ENCODE data around the gene THSD4.

DNA sequence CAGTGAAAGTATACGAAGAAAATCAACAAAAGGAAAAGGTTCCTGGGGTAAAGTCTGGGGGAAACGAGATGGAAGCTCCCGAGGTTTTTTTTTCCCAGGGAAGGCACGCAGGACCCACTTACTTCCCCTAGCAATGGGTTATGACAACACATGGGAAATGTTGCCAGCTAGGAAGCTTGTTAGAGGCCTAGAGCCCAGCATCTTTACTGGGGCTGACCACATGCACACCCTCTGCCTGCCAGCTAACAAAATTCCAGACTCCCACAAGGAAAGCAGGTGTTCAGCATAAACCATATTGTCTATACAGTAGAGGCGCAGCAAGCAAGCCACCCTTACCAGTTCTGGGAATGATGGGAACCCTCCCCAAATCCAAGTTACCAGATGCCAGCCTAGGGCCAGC, 436.3 kb downstream of the THSD4 start:
- no peak for TF ChIP-seq POLR2A (conservative IDR thresholded peaks at IDR 0.05)
- TF ChIP-seq, protein P1, sequence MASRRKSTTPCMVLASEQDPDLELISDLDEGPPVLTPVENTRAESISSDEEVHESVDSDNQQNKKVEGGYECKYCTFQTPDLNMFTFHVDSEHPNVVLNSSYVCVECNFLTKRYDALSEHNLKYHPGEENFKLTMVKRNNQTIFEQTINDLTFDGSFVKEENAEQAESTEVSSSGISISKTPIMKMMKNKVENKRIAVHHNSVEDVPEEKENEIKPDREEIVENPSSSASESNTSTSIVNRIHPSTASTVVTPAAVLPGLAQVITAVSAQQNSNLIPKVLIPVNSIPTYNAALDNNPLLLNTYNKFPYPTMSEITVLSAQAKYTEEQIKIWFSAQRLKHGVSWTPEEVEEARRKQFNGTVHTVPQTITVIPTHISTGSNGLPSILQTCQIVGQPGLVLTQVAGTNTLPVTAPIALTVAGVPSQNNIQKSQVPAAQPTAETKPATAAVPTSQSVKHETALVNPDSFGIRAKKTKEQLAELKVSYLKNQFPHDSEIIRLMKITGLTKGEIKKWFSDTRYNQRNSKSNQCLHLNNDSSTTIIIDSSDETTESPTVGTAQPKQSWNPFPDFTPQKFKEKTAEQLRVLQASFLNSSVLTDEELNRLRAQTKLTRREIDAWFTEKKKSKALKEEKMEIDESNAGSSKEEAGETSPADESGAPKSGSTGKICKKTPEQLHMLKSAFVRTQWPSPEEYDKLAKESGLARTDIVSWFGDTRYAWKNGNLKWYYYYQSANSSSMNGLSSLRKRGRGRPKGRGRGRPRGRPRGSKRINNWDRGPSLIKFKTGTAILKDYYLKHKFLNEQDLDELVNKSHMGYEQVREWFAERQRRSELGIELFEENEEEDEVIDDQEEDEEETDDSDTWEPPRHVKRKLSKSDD (conservative IDR thresholded peaks at IDR 0.05; ENCODE audit: low read length) = no peak
- no peak for TF ChIP-seq MEF2A (IDR thresholded peaks at IDR 0.05; ENCODE audit: control insufficient read depth, low read depth, low read length)
- TF ChIP-seq C11orf30 (IDR thresholded peaks at IDR 0.05; ENCODE audit: low read depth) = no peak
- no peak for TF ChIP-seq ETV6 (IDR thresholded peaks at IDR 0.05; ENCODE audit: borderline replicate concordance in 1 of 2, low read depth in 2 of 2, low read length in 1 of 2)
- no peak for TF ChIP-seq ETV6 (CRISPR knock-in tag; IDR thresholded peaks at IDR 0.05; ENCODE audit: borderline replicate concordance)
- TF ChIP-seq, protein P2, sequence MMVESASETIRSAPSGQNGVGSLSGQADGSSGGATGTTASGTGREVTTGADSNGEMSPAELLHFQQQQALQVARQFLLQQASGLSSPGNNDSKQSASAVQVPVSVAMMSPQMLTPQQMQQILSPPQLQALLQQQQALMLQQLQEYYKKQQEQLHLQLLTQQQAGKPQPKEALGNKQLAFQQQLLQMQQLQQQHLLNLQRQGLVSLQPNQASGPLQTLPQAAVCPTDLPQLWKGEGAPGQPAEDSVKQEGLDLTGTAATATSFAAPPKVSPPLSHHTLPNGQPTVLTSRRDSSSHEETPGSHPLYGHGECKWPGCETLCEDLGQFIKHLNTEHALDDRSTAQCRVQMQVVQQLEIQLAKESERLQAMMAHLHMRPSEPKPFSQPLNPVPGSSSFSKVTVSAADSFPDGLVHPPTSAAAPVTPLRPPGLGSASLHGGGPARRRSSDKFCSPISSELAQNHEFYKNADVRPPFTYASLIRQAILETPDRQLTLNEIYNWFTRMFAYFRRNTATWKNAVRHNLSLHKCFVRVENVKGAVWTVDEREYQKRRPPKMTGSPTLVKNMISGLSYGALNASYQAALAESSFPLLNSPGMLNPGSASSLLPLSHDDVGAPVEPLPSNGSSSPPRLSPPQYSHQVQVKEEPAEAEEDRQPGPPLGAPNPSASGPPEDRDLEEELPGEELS (CRISPR knock-in tag; IDR thresholded peaks at IDR 0.05; ENCODE audit: borderline replicate concordance) = no peak
- TF ChIP-seq, protein P3, sequence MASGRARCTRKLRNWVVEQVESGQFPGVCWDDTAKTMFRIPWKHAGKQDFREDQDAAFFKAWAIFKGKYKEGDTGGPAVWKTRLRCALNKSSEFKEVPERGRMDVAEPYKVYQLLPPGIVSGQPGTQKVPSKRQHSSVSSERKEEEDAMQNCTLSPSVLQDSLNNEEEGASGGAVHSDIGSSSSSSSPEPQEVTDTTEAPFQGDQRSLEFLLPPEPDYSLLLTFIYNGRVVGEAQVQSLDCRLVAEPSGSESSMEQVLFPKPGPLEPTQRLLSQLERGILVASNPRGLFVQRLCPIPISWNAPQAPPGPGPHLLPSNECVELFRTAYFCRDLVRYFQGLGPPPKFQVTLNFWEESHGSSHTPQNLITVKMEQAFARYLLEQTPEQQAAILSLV (tag; IDR thresholded peaks at IDR 0.05) = no peak
- TF ChIP-seq, protein P4, sequence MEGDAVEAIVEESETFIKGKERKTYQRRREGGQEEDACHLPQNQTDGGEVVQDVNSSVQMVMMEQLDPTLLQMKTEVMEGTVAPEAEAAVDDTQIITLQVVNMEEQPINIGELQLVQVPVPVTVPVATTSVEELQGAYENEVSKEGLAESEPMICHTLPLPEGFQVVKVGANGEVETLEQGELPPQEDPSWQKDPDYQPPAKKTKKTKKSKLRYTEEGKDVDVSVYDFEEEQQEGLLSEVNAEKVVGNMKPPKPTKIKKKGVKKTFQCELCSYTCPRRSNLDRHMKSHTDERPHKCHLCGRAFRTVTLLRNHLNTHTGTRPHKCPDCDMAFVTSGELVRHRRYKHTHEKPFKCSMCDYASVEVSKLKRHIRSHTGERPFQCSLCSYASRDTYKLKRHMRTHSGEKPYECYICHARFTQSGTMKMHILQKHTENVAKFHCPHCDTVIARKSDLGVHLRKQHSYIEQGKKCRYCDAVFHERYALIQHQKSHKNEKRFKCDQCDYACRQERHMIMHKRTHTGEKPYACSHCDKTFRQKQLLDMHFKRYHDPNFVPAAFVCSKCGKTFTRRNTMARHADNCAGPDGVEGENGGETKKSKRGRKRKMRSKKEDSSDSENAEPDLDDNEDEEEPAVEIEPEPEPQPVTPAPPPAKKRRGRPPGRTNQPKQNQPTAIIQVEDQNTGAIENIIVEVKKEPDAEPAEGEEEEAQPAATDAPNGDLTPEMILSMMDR (IDR thresholded peaks at IDR 0.05 in 2 of 3, conservative IDR thresholded peaks at IDR 0.05 in 1 of 3; ENCODE audit: insufficient read depth in 2 of 3, low read depth in 1 of 3, low read length in 3 of 3) = no peak
- TF ChIP-seq NFIC (IDR thresholded peaks at IDR 0.05) = no peak
